ENCODE measurements around the gene CYP4Z1.
"Not testable (repeated sequence)": the region's sequence is repeated elsewhere in the genome, so short reads cannot be mapped to it uniquely, and the experiment has no call there.

CYP4Z1 gene

DNA sequence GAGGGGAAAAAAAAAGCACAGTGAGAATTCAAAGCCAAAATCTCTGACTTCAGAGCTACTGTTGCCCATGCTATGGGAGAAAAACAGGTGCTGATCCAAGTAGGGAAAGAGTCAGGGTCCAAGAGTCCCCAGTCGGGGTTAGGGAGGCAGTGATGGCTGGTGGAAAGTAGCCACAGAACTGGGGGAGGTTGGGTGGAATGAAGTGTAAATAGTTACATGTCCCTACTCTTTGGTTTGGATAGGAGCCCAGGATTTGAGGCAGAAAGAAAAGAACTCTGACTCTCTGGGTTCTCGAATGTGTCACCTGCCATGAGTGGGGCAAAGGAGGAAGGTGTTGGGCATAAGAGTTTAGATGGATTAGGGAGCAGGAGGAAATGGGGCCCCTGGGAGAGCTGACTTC is 61.8 kb downstream of the CYP4Z1 start:
- not testable (repeated sequence) for DNase-seq (ENCODE audit: low spot score)

DNA sequence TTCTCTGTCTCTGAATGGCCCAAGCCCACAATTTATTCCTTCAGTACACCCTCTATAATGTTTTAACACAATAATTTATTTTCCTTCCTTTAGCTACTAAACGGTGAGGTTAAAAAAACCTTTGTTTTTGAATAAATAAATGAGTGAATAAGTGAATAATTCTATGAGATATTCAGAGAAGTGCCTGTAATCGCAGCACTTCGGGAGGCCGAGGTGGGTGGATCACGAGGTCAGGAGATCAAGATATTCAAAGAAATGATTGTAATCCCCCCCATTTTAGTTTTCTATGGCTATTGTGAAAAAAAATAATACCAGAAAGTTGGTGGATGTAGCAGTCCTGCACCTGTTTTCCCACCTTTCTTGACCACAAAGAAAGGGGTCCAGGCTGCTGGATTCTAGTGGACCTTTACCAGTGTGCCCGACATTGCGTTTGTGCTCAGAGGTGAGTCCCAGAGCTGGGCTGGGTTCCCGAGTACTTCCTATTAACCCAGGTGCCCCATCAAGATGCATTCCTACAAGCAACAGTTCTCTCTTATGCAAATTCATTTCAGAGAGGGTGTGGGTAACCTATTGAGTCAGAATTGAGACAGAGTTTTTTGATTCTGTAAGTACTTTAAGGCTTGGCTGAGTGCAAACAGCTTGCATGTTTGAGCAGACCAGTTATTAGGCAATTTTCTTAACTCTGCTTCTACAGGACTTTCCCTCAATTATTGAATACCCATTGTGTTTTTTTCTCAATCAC is 62.6 kb downstream of the CYP4Z1 start:
- DNase-seq (ENCODE audit: low spot score), result not testable (repeated sequence)

DNA sequence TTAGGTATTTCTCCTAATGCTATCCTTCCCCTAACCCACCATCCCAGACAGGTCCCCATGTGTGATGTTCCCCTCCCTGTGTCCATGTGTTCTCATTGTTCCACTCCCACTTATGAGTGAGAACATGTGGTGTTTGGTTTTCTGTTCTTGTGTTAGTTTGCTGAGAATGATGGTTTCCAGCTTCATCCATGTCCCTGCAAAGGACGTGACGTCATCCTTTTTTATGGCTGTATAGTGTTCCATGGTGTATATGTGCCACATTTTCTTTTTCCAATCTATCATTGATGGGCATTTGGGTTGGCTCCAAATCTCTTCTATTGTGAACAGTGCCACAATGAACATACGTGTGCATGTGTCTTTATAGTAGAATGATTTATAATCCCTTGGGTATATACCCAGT is 65.6 kb downstream of the CYP4Z1 start:
- not testable (repeated sequence) for DNase-seq (ENCODE audit: low spot score)

DNA sequence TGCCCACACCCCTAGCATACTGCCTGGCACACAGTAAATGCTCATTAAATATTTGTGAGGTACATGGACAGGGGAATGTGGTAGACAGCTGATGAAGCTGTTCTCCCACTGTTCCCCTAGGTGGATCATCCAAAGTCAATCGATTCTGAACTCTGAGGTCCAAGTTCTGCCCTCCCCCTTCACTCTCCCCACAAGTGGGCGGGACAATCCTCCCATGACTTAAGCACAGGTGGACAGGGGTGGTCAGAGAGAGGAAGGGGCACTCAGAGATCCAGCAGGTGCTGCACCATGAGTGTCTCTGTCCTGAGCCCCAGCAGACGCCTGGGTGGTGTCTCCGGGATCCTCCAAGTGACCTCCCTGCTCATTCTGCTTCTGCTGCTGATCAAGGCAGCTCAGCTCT is 70.2 kb downstream of the CYP4Z1 start, which contains the start of gene CYP4A22:
Gene CYP4A22 (plus strand): TSS at position 244 of the 400 bp plus-strand sequence. CDS start 45 bp downstream, at position 289.
- no peak for DNase-seq (ENCODE audit: low spot score)

DNA sequence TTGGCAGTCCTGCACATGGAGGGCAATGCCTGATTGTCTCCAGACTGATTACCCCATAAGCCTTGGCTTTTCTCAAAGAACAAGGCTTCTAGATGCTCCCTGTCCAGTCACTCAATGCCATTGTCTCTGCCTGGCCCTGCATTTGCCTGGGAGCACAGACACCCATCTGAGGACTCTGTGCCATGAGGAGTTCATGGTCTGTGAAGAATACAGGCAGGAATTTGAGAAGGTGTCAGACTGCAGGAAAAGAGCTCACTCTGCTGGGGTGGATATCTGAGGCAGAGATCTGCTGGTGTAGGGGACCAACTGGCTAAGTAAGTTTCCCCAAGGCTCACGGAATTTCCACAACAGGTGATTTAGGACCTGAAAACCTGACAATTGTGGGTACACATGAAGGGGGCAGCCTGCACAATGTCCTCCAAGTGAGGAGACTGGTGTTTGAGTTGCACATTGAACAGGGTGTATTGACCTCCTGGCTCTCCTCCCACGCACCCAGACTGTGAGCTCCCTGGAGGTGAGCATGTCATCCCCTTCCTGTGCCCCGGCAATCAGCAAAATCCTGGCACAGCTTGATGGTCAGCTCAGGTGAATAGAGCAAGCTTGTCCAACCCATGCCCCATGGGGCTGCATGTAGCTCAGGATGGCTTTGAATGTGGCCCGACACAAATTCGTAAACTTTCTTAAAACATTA is 71.0 kb downstream of the CYP4Z1 start:
- no peak for DNase-seq (ENCODE audit: low spot score)

DNA sequence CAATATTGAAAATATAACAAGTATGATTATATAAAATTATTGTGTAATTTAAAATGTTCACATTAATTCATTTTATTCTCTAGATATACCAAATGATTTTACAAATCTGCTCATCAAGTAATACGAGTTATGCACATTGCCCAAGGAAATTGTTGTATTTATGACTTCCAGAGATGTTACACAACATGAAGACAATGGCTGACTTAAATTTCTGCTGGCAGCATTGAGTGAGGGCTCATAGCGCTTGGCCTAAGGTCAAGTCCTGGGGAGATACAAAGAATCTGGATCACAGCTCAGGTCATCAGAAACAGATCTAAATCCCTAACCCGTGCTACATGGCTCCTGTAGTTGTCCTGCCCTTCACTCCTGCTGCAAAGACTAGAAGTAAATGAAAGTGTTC is 73.3 kb downstream of the CYP4Z1 start:
- DNase-seq (ENCODE audit: low spot score), result not testable (repeated sequence)

DNA sequence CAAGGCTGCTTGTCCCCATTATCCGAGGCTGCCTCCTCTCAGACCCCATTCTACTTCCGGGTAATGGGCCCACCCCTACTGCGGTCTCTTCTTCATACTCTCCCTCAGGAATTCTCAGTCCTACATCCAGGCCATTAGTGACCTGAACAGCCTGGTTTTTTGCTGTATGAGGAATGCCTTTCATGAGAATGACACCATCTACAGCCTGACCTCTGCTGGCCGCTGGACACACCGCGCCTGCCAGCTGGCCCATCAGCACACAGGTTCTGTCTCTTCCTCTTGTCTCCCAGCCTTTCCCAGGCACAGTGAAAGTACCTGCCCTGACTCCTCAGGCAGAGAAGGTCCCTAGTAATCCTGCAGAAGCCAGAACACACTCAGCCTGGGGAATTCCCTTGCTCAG is 76.6 kb downstream of the CYP4Z1 start:
- DNase-seq (ENCODE audit: low spot score), result not testable (repeated sequence)

DNA sequence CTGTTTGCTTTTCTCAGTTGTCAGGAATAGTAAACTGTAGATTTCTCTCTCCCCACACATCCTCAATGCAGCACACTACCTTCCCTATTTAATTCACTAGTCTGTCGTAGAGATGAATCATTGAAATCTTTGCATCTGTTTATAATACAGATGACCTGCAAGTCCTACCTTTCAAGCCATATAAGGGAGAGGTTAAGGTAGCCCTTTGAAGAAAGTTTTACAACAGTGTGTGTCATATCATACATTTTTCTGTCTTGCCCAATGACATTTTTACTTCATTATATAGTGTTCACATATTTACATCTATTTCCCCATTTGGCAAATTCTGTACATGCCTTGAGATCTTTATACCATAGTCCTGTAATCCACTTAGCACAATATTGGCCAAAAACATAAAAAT is 79.5 kb downstream of the CYP4Z1 start:
- not testable (repeated sequence) for DNase-seq (ENCODE audit: low spot score)

DNA sequence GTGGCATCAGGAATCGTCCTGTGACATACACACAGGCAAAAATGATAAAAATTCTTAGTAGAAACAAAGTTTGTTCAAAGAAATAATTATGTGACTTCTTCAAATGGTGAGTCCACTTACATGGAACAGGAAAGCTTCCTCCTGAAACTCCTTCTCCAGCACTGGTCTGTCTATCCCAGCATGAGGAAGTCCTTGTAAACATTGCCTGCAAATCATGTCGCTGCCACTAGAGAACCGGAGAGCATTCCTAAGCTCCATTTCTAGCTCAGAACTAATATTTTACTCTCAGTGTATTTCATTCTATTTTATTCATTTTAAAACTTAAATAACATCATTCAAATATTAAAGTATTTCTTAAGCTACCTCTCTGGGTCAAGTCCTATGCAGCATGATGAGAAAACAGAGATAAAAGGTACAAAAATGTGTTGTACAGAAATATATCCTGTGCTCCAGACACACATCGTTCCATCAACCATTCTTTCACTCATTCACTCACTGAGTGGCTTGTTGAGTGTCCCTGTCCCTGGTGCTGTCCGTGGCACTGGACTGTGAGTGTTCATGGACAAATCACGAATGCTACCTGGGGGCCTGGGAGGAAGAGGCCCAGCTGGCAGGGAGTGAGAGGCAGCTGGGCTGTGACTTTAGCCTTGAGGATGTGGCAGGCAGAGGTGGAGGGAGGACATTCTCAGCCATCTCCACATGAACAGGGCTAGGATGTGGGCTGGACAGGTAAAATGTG is 80.2 kb downstream of the CYP4Z1 start:
- DNase-seq (ENCODE audit: low spot score), result no peak

DNA sequence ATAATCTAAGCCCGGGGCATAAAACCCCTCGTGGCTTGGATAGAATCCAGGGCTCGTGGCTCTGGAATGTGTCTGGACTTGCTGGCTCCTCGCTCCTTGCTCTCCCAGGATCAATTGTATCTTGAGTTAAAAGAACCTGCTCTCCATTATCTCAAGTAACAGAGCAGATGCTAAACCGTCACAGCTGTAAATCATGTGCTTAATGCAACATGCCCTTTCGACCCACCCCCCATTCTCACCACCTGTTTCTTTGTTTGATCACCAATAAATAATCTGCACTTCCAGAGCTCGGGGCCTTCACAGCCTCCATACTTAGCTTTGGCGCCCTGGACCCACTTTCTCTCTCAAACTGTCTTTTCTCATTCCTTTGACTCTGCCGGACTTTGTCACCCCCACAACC is 82.1 kb downstream of the CYP4Z1 start:
- DNase-seq (ENCODE audit: low spot score), result not testable (repeated sequence)

DNA sequence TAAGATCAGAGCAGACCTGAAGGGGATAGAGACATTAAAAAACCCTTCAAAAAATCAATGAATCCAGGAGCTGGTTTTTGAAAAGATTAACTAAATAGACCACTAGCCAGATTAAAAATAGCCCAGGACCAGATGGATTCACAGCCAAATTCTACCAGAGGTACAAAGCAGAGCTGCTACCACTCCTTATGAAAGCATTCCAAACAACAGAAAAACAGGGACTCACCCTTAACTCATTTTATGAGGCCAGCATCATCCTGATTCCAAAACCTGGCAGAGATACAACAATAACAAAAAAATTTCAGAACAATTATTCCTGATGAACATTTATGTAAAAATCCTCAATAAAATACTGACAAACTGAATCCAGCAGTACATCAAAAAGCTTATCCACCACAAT is 89.4 kb downstream of the CYP4Z1 start:
- not testable (repeated sequence) for DNase-seq (ENCODE audit: low spot score)

DNA sequence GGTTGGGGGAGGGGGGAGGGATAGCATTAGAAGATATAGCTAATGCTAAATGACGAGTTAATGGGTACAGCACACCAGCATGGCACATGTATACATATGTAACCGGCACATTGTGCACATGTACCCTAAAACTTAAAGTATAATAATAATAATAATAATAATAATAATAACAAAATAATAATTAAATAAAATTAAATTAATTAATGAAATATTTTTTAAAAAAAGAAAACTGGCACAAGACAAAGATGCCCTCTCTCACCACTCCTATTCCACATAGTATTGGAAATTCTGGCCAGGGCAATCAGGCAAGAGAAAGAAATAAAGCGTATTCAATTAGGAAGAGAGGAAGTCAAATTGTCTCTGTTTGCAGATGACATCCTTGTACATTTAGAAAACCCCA is 90.9 kb downstream of the CYP4Z1 start:
- not testable (repeated sequence) for DNase-seq (ENCODE audit: low spot score)

DNA sequence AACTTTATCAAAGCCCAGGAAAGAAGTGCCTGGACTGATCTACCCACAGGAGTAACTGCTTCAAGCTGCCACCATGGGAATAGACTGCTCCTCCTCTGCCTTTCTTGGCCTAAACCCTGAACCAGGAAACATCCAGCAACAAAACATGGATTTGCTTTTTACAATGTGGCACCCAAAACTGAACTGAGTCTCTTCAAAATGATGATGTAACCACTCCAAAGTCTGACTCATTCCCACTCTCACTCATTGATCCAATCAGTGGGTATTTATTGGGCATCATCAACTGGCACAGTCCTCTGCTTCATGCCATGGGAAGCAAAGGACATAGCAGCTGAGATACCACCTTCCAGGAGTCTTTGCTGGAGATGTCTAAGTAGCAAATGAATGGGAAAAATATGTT is 93.7 kb downstream of the CYP4Z1 start:
- DNase-seq (ENCODE audit: low spot score), result no peak

DNA sequence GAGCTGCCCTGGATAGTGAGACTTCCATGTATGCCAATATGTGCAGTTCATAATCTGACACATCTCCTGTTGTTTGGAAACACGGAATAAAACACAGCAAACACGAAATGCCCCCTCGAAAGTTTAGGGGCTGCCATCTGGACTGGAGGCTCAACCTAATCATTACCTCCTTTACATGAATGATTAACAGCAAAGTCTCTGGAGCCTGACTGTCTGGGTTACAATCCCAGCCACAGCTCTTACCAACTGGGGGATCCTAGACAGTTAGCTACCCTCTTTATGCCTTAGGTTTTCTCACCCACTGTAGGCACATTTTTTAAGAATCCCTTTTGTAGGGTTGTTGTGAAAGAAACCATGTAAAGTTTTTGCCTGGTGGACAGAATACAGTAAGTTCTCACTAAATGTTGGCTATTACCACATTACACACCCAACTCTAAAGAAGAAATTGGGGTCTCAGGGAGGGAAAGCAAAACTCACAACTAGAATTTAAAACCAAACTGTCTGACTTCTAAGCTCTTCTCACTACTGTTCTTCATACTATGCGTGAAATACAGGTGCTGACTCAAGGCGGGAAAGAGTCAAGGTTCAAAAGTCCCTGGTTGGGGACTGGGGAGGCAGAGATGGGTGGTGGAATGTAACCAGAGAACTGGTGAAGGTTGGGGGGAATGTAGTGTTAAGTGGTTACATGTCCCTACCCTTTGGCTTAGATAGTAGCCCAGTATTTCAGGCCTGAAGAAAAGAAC is 94.4 kb downstream of the CYP4Z1 start:
- DNase-seq (ENCODE audit: low spot score), result no peak

DNA sequence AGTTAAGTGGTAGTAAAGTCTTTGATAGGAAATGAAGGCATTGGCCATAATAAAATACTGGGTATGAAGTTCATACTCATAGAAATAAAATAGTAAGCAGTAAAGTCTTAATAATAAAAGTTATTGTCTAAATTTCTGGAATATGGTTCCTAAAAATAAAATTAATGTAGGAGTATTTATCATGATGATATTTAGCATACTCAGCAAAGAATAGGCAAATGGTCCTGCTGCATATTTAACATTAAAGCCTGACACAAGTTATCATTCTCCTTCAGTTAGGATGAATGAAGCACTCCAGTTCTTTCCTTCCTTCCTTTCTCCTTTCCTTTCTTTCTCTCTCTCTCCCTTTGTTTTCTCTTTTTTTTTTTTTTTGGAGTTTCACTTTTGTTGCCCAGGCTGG is 97.5 kb downstream of the CYP4Z1 start:
- DNase-seq (ENCODE audit: low spot score), result no peak
